ENCODE results near the gene CELF4. TPM values are rescaled to one million over a fixed set of nuclear protein-coding genes. Genes with fewer than 3 reads are reported as not detected.

CELF4 gene
- total and polyA plus RNA-seq, 4 donors, result 0.24 to 3.0 (median 1.3) TPM

- WGBS, 2 donors, result 78 to 91% methylated on average over 6 of the region's 6 CpGs
- no peak for TF ChIP-seq CTCF (IDR thresholded peaks at IDR 0.05; ENCODE audit: control extremely low read depth, extremely low read depth)
- ATAC-seq (ENCODE audit: insufficient read depth, low FRiP score) (no peak), DNase-seq (no peak)
- H3K36me3 ChIP-seq (ENCODE audit: control insufficient read depth in 4 of 4, insufficient read depth in 4 of 4, low read length in 4 of 4), result no peaks in the 10 kb centered on the region
- H3K9ac ChIP-seq (ENCODE audit: insufficient read depth in 1 of 2, low read length in 2 of 2), result no peak overlapping the region
- H3K27ac ChIP-seq (ENCODE audit: low read depth in 1 of 2, low read length in 1 of 2), result no peak overlapping the region
- peaks cover 0 to 18% (median 7%) of the 10 kb centered on the region in 5 donors for H3K4me1 ChIP-seq (ENCODE audit: control insufficient read depth in 5 of 5, insufficient read depth in 5 of 5, low read length in 5 of 5)
- H3K4me3 ChIP-seq, result no peak overlapping the region
- H3K27me3 ChIP-seq (ENCODE audit: control insufficient read depth in 3 of 3, insufficient read depth in 3 of 3, low read length in 2 of 3), result no peaks in the 10 kb centered on the region
- no peaks in the 10 kb centered on the region for H3K9me3 ChIP-seq (ENCODE audit: control insufficient read depth in 4 of 4, insufficient read depth in 3 of 4, low read length in 3 of 4)
Measured at GRCh38 chr18:37297106-37297505, 268.5 kb downstream of the CELF4 start.

GRCh38 chr18:37294951-37295350 is 270.6 kb downstream of the CELF4 start:
- H3K9me3 ChIP-seq (ENCODE audit: control insufficient read depth in 4 of 4, insufficient read depth in 3 of 4, low read length in 3 of 4), result no peaks in the 10 kb centered on the region
- ATAC-seq (ENCODE audit: insufficient read depth, low FRiP score), result no peak
- no peak overlapping the region for H3K4me3 ChIP-seq
- peaks cover 0 to 15% (median 6%) of the 10 kb centered on the region in 5 donors for H3K4me1 ChIP-seq (ENCODE audit: control insufficient read depth in 5 of 5, insufficient read depth in 5 of 5, low read length in 5 of 5)
- H3K27me3 ChIP-seq (ENCODE audit: control insufficient read depth in 3 of 3, insufficient read depth in 3 of 3, low read length in 2 of 3), result no peaks in the 10 kb centered on the region
- no peak overlapping the region for H3K9ac ChIP-seq (ENCODE audit: insufficient read depth in 1 of 2, low read length in 2 of 2)
- 34 to 37% methylated on average over 4 of the region's 4 CpGs for WGBS, 2 donors
- no peaks in the 10 kb centered on the region for H3K36me3 ChIP-seq (ENCODE audit: control insufficient read depth in 4 of 4, insufficient read depth in 4 of 4, low read length in 4 of 4)
- TF ChIP-seq CTCF (IDR thresholded peaks at IDR 0.05; ENCODE audit: control extremely low read depth, extremely low read depth), result no peak
- H3K27ac ChIP-seq (ENCODE audit: low read depth in 1 of 2, low read length in 1 of 2), result no peak overlapping the region
- DNase-seq, result peak in 1 of 3 donors; percentile 30

- Histone ChIP-seq H3K27me3 (ENCODE audit: control insufficient read depth in 3 of 3, insufficient read depth in 3 of 3, low read length in 2 of 3) (no peaks in the 10 kb centered on the region), H3K27ac (ENCODE audit: low read depth in 1 of 2, low read length in 1 of 2) (no peak overlapping the region), H3K9ac (ENCODE audit: insufficient read depth in 1 of 2, low read length in 2 of 2) (no peak overlapping the region), H3K4me3 (no peak overlapping the region), H3K9me3 (ENCODE audit: control insufficient read depth in 4 of 4, insufficient read depth in 3 of 4, low read length in 3 of 4) (no peaks in the 10 kb centered on the region), H3K36me3 (ENCODE audit: control insufficient read depth in 4 of 4, insufficient read depth in 4 of 4, low read length in 4 of 4) (no peaks in the 10 kb centered on the region), H3K4me1 (ENCODE audit: control insufficient read depth in 5 of 5, insufficient read depth in 5 of 5, low read length in 5 of 5) (no peaks in the 10 kb centered on the region)
- 61 to 91% methylated on average over 3 of the region's 3 CpGs for WGBS, 2 donors
- DNase-seq, result no peak
- ATAC-seq (ENCODE audit: insufficient read depth, low FRiP score), result no peak
- no peak for TF ChIP-seq CTCF (IDR thresholded peaks at IDR 0.05; ENCODE audit: control extremely low read depth, extremely low read depth)
Measured at GRCh38 chr18:37293359-37293758, 272.2 kb downstream of the CELF4 start.

GRCh38 chr18:37289423-37289822 is 276.2 kb downstream of the CELF4 start:
- no peak for TF ChIP-seq CTCF (IDR thresholded peaks at IDR 0.05; ENCODE audit: control extremely low read depth, extremely low read depth)
- DNase-seq, result peak in 1 of 3 donors; percentile 31
- Histone ChIP-seq H3K4me1 (ENCODE audit: control insufficient read depth in 5 of 5, insufficient read depth in 5 of 5, low read length in 5 of 5) (no peaks in the 10 kb centered on the region), H3K9me3 (ENCODE audit: control insufficient read depth in 4 of 4, insufficient read depth in 3 of 4, low read length in 3 of 4) (no peaks in the 10 kb centered on the region), H3K4me3 (no peak overlapping the region), H3K27ac (ENCODE audit: low read depth in 1 of 2, low read length in 1 of 2) (no peak overlapping the region), H3K36me3 (ENCODE audit: control insufficient read depth in 4 of 4, insufficient read depth in 4 of 4, low read length in 4 of 4) (no peaks in the 10 kb centered on the region), H3K27me3 (ENCODE audit: control insufficient read depth in 3 of 3, insufficient read depth in 3 of 3, low read length in 2 of 3) (no peaks in the 10 kb centered on the region), H3K9ac (ENCODE audit: insufficient read depth in 1 of 2, low read length in 2 of 2) (no peak overlapping the region)
- WGBS, 2 donors, result 79 to 81% methylated on average over 6 of the region's 6 CpGs
- ATAC-seq (ENCODE audit: insufficient read depth, low FRiP score), result no peak
